KG1 (cell line): ENCODE measurements around the gene KHSRP.

ENCODE experiments used
- DNase-seq: peaks from one replicate; lab custom pipeline; 2025; lab: John Stamatoyannopoulos, UW

The KHSRP gene

DNA sequence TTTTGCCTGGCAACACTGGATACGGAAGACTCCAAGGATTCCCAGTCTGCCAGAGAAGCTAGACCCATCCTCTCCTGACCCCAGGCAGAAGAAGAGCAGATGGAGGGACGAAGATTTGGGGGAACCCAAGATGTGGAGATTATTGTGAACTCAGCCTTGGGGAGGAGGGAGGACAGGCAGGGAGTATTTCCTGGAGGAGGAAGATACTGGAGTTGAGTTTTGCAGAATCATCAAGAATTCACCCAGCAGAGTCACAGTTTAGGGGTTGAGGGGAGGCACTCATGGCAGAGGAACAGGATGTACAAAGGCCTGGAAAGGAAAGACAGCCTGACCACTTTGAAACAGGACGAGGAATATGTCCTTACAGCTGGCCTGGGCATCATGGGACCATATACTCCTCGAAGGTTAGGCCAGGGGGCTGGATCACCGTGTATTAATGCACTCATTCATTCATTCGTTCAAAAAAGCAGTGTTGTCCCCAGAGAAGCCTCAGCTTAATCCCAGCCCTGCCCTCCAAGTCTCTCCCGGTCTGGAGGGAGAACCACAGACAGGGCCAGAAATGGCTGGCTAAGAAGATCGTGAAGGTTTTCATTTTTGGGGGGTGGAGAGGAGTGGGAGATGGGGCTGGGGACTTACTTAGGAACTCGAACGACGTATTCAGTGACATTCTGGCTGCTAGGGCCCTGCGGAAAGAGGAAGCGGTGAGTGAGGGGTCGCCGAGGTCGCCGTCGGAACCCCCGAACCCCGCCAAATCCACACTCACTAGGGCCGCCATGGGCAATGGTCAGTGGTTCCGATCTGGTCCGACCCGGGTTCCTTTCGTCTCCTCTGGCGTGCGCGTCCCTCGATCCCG, 32.2 kb downstream of the KHSRP start:
- no peak for DNase-seq

GRCh38 chr19:6387372-6387771, 37.2 kb downstream of the KHSRP start:
- DNase-seq, result no peak

- DNase-seq, result no peak
Observed at GRCh38 chr19:6384381-6384780, 40.2 kb downstream of the KHSRP start.

DNA sequence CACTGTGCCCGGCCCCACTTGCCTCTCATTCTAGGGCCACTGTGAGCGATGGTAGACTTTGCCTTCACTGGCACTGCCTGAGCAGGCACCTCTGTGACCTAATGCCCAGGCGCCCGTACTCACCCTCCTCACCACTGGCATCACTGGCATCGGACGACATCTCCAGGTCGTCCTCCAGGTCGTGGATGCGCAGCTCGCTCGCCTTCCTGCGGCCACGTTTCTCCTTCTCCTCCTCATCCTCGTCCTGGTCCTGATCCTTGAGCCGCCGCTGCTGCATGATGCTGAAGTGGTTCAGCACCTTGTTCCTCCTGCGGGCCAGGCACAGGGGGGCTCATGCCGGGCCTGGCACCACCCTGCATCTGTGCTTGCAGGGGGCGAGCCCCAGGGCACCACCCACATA, 41.4 kb downstream of the KHSRP start:
- DNase-seq, result no peak

DNA sequence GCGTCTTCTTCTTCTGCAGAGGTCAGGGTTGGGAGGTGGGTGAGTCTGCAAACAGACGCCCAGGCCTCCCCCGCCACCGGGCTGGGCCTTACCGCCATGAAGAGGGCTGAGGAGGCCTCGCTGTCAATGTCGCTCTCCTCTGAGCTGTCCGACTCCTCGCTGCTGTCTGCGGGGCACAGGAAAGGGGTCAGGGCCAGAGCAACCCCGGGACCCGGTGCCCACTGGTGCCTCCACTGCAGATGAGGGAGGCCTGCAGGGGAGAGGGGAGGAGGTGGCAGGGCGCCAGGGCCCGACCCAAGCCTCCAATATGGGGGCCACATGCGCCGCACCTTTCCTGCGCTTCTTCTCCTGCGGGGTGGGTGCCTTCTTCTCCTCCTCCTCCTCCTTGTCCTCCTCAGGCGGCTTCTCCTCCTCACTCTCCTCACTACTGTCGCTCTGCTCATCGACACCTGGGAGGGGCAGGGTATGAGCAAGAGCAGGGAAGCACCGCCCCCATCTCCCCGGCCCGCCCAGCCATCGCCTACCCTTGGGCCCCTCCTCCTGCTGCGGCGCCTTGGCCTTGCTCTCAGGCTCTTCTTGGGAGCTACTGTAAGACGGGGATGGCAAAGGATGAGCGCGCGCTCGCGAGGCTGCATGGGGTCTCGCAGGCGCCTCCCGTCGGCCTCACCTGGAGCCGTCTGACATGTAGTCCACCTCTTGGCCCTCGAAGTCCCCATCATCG, 43.4 kb downstream of the KHSRP start:
- no peak for DNase-seq

- DNase-seq, result no peak
Observed at GRCh38 chr19:6379744-6380143, 44.9 kb downstream of the KHSRP start.

DNA sequence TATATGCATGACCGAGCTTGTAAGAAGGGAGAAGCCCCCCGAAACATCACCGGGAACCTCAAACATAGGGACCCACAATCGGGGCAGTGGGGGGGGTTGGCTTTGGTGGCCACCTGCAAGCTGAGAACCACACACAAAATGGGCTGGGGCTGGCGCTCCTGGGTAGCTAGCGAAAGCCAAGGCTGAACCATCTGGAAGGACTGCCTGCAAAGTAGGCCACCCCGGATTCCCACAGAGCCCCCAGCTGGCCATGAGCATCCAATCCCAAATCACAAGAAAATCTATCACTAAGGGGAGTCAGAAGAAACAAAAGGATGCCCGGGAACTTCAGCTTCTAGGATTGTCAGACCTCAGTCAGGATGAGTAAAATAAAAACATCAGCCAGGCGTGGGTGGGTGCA, 46.1 kb downstream of the KHSRP start:
- DNase-seq, result no peak

GRCh38 chr19:6378041-6378440, 46.6 kb downstream of the KHSRP start:
- no peak for DNase-seq

GRCh38 chr19:6376512-6377190, 48.0 kb downstream of the KHSRP start:
- DNase-seq, result no peak

GRCh38 chr19:6375411-6376010, 49.1 kb downstream of the KHSRP start, which contains the start of gene PSPN:
Gene PSPN (minus strand): TSS chr19:6375933. CDS start chr19:6375849, 84 bp downstream.
- DNase-seq, result no peak

DNA sequence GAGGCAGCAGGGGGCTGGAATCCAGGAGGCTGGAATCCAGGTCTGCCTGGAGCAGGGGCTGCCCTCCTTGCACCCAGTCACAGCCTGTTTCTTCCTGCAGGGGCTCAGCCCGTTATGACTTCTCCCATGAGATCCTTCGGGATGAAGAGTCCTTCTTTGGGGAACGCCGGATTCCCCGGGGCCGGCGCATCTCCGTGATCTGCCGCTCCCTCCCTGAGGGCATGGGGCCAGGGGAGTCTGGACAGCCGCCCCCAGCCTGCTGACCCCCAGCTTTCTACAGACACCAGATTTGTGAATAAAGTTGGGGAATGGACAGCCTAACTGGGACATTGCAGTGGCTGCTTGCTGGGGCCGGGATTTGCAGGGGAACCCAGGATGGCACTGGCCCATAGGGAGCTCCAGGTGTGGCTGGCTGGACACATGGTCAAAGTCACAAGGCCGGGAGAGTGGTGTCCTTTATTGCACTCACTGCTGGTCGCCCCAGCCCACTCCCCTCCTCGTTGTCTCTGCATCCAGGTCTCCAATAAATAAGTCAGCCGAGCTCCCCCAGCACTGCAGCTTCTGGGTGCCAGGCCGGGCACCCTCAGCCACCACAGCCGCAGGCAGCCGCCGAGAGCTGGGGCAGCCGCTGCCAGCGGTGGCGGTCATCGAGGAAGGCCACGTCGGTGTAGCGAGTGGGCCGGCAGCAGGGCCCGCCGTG, 49.8 kb downstream of the KHSRP start:
- DNase-seq, result no peak

GRCh38 chr19:6374161-6374709, 50.4 kb downstream of the KHSRP start:
- DNase-seq, result no peak

- no peak for DNase-seq
Observed at GRCh38 chr19:6373813-6374108, 50.9 kb downstream of the KHSRP start.

GRCh38 chr19:6373096-6373812, 51.4 kb downstream of the KHSRP start:
- peak; percentile 94 for DNase-seq

- DNase-seq, result peak; percentile 99
Observed at GRCh38 chr19:6372594-6373095, 52.0 kb downstream of the KHSRP start, which contains the start of gene ALKBH7. Gene ALKBH7 (plus strand): TSS chr19:6372794. CDS start chr19:6372821, 27 bp downstream.

GRCh38 chr19:6364353-6364752, 60.3 kb downstream of the KHSRP start:
- no peak for DNase-seq
